ENCODE data around the gene MAMSTR.
"Not testable (repeated sequence)": the region's sequence is repeated elsewhere in the genome, so short reads cannot be mapped to it uniquely, and the experiment has no call there.

MAMSTR gene

GRCh38 chr19:48693629-48694028, 25.9 kb downstream of the MAMSTR start:
- DNase-seq, result not testable (repeated sequence)

- DNase-seq, result no peak
Measured at GRCh38 chr19:48689449-48689848, 30.1 kb downstream of the MAMSTR start.

- DNase-seq, result no peak
Measured at GRCh38 chr19:48687776-48688175, 31.7 kb downstream of the MAMSTR start.

- not testable (repeated sequence) for DNase-seq
Measured at GRCh38 chr19:48686637-48687036, 32.9 kb downstream of the MAMSTR start.

GRCh38 chr19:48686088-48686487, 33.4 kb downstream of the MAMSTR start:
- peak in 1 of 51 donors; percentile 6 for DNase-seq

- no peak for DNase-seq
Measured at GRCh38 chr19:48685583-48685982, 33.9 kb downstream of the MAMSTR start.

- peak in 49 of 51 donors; percentile 8 to 85 (median 61) for DNase-seq
Measured at GRCh38 chr19:48683349-48683748, 36.2 kb downstream of the MAMSTR start.

- DNase-seq, result peak in 3 of 51 donors; percentile 9 to 40 (median 33)
Measured at GRCh38 chr19:48681127-48681470, 38.4 kb downstream of the MAMSTR start.

- no peak for DNase-seq
Measured at GRCh38 chr19:48680436-48681126, 38.9 kb downstream of the MAMSTR start.

GRCh38 chr19:48680006-48680405, 39.5 kb downstream of the MAMSTR start:
- not testable (repeated sequence) for DNase-seq

- no peak for DNase-seq
Measured at GRCh38 chr19:48678201-48678600, 41.3 kb downstream of the MAMSTR start.

- DNase-seq, result no peak
Measured at GRCh38 chr19:48676887-48677286, 42.6 kb downstream of the MAMSTR start.

GRCh38 chr19:48676487-48676886, 43.0 kb downstream of the MAMSTR start:
- no peak for DNase-seq

GRCh38 chr19:48674921-48675824, 44.4 kb downstream of the MAMSTR start:
- peak; percentile 12 to 89 (median 72) for DNase-seq

GRCh38 chr19:48674216-48674809, 45.2 kb downstream of the MAMSTR start:
- no peak for DNase-seq

- no peak for DNase-seq
Measured at GRCh38 chr19:48673436-48674100, 46.0 kb downstream of the MAMSTR start.

GRCh38 chr19:48672994-48673393, 46.5 kb downstream of the MAMSTR start, which contains the start of gene NTN5:
NTN5 (minus strand) TSS chr19:48673017; CDS start chr19:48670986, 2,031 bp downstream.
- DNase-seq, result no peak

- no peak for DNase-seq
Measured at GRCh38 chr19:48671446-48671995, 48.0 kb downstream of the MAMSTR start.

GRCh38 chr19:48670699-48671445, 48.7 kb downstream of the MAMSTR start:
- DNase-seq, result no peak

GRCh38 chr19:48669903-48670668, 49.4 kb downstream of the MAMSTR start:
- no peak for DNase-seq

Measured in hypothalamus (tissue), 51 donors.